HG03108 (cell line): Measurements from ENCODE around the gene DIO1.

Experiments used
- ATAC-seq: cut with Tn5 transposase; IDR thresholded peaks from one replicate; pipeline ENCODE4 v1.9.1; 2021; ENCODE audit warnings: moderate library complexity; ENCODE audit not compliant: unreplicated experiment

DIO1 gene

GRCh38 chr1:53892911-53893310 is 1.1 kb upstream of the DIO1 start:
- no peak for ATAC-seq

- ATAC-seq: no peak
Observed at GRCh38 chr1:53894644-53895043, 657 bp downstream of the DIO1 start.

- ATAC-seq: no peak
Observed at GRCh38 chr1:53895421-53895820, 1.4 kb downstream of the DIO1 start.

- no peak for ATAC-seq
Observed at GRCh38 chr1:53896635-53897229, 2.7 kb downstream of the DIO1 start.

- no peak for ATAC-seq
Observed at GRCh38 chr1:53899206-53899628, 5.2 kb downstream of the DIO1 start.

GRCh38 chr1:53899708-53900107 is 5.7 kb downstream of the DIO1 start:
- no peak for ATAC-seq

GRCh38 chr1:53902235-53903138 is 8.5 kb downstream of the DIO1 start:
- ATAC-seq: no peak

GRCh38 chr1:53905509-53905908 is 11.5 kb downstream of the DIO1 start:
- no peak for ATAC-seq

- no peak for ATAC-seq
Observed at GRCh38 chr1:53906121-53906520, 12.1 kb downstream of the DIO1 start.

- no peak for ATAC-seq
Observed at GRCh38 chr1:53909946-53910345, 16.0 kb downstream of the DIO1 start.

GRCh38 chr1:53911442-53911841 is 17.5 kb downstream of the DIO1 start:
- ATAC-seq: no peak

- ATAC-seq: no peak
Observed at GRCh38 chr1:53913352-53914033, 19.5 kb downstream of the DIO1 start.

- ATAC-seq: no peak
Observed at GRCh38 chr1:53918343-53918742, 24.4 kb downstream of the DIO1 start.

- no peak for ATAC-seq
Observed at GRCh38 chr1:53919675-53920066, 25.7 kb downstream of the DIO1 start.

GRCh38 chr1:53927376-53927881 is 33.4 kb downstream of the DIO1 start:
- ATAC-seq: no peak

- no peak for ATAC-seq
Observed at GRCh38 chr1:53929246-53929960, 35.4 kb downstream of the DIO1 start.

- ATAC-seq: no peak
Observed at GRCh38 chr1:53930932-53931331, 36.9 kb downstream of the DIO1 start.

- no peak for ATAC-seq
Observed at GRCh38 chr1:53931523-53931922, 37.5 kb downstream of the DIO1 start.

GRCh38 chr1:53934170-53934765 is 40.3 kb downstream of the DIO1 start:
- ATAC-seq: no peak

- ATAC-seq: no peak
Observed at GRCh38 chr1:53936430-53936829, 42.4 kb downstream of the DIO1 start.
